AG08396 (cell line): ENCODE data around the gene CNTLN.
"Not testable (repeated sequence)": the region's sequence is repeated elsewhere in the genome, so short reads cannot be mapped to it uniquely, and the experiment has no call there.

Experiments used
- DNase-seq: peaks from one replicate; pipeline ENCODE4 v3.0.0; 2012; ENCODE audit warnings: low spot score, mixed read lengths

The CNTLN gene

DNA sequence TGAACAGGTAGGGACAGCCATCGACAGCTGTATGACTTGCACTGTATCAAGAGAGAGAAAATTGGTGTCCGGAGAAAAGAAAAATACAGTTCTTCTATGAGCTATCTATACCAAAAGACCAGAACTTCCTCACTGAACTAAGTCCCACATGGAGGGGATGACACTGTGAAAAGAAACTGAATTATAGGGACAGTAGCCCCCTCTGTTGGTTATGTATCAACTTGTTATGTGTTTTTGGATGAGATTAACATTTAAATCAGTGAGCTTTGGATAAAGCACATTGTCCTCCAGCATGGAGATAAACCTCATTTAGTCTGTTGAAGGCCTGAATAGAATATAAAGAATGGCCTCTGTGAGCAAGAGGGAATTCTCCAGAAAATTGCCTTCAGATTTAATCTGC lies 267.5 kb downstream of the CNTLN start:
- no peak for DNase-seq

- no peak for DNase-seq
These were observed 268.7 kb downstream of the CNTLN start for GRCh38 chr9:17403539-17403938.

- no peak for DNase-seq
These were observed 280.1 kb downstream of the CNTLN start for GRCh38 chr9:17414986-17415385.

- no peak for DNase-seq
These were observed 288.3 kb downstream of the CNTLN start for GRCh38 chr9:17422994-17423680.

DNA sequence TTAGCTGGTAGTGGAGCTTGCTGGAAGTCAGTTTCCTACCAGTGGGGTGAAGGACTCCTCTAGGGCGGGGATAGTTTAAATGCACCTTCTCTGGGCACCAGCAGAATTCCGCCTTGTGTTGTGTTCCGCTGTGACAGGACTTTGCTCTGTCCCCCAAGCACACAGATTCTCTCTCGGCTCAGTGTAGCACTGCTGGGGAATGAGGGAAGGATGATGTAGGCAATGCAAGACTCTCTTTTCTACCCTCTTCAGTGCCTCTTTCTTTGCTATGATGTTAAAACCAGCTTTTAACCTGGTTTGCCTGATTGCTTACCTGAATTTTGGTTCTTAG lies 288.8 kb downstream of the CNTLN start:
- no peak for DNase-seq

GRCh38 chr9:17425384-17425783 lies 290.5 kb downstream of the CNTLN start:
- no peak for DNase-seq

DNA sequence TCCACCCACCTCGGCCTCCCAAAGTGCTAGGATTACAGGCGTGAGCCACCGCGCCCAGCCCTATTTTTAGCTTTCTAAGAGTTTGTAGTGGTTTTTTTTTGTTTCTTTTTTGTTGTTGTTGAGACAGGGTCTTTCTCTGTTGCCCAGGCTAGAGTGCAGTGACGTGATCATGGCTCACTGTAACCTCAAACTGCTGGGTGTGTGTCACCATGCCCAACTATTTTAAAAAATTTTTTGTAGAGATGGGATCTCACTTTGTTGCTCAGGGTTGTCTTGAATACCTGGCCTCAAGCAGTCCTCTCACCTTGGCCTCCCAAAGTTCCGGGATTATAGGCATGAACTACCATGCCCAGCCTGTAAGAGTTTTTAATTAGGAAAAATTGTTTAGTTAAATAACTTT lies 298.7 kb downstream of the CNTLN start:
- no peak for DNase-seq

DNA sequence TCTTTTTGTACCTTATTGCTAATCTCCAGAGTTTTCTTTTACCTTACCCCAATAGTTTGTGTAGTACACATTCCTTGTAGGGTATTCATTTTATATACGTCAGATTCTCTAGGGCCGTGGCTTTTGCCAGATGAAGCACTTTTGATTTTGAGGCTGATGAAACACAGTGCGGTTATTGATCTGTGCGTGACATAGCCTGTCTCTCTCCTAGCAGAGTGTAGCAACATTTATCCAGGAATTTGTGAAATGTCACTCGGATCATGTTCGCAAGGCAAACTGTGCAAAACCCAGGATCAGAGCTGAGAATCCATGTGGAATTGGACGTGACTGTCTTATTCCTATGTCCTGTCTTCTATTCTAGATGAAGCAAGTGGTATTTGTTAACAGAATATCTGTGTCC lies 302.0 kb downstream of the CNTLN start:
- no peak for DNase-seq

- DNase-seq: no peak
These were observed 303.0 kb downstream of the CNTLN start for GRCh38 chr9:17437813-17438212.

GRCh38 chr9:17445126-17445525 lies 310.3 kb downstream of the CNTLN start:
- DNase-seq: not testable (repeated sequence)

DNA sequence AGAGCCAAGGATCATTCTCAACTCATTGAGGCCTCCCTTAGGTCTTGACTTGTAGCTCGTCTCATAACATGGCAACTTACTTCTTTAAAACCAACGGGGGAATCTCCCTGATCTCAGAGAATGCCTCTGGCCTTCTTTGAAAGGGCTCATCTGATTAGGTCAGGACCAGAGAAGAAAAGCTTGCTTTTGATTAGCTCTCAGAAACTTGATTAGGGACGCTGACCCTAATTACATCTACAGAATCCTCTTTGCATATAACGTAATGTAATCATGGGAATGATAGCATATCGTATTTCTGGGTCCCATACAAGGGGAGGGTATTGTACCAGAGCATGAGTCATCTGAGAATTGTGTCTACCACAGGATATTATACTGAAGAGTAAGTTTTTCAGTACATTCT lies 318.9 kb downstream of the CNTLN start:
- DNase-seq: no peak

DNA sequence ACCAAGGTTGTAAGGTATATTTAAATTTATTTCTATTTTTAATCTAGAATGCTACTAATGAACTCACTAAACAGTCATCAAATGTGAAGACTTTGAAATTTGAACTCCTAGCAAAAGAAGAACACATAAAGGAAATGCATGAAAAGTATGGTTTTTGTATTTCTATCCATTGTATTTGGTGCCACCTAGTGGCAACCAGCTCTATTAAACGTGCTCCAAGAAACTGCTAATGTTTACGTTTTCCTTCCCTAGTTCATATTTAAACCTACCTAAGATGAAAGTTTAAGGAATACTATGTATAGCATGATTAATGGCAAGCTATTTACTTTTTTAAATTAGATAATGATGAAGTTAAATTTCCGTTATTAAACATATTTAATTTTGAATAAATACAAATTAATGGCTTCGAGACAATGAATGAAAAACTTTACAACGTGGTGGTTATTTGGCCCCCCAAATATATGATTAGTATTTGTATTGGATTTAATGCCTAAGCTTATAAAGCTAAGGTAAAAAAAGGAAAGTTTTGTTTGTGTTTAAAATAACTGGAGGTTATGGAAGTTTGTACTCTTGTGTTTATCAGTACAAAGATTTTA lies 328.1 kb downstream of the CNTLN start:
- peak; percentile 45 for DNase-seq

DNA sequence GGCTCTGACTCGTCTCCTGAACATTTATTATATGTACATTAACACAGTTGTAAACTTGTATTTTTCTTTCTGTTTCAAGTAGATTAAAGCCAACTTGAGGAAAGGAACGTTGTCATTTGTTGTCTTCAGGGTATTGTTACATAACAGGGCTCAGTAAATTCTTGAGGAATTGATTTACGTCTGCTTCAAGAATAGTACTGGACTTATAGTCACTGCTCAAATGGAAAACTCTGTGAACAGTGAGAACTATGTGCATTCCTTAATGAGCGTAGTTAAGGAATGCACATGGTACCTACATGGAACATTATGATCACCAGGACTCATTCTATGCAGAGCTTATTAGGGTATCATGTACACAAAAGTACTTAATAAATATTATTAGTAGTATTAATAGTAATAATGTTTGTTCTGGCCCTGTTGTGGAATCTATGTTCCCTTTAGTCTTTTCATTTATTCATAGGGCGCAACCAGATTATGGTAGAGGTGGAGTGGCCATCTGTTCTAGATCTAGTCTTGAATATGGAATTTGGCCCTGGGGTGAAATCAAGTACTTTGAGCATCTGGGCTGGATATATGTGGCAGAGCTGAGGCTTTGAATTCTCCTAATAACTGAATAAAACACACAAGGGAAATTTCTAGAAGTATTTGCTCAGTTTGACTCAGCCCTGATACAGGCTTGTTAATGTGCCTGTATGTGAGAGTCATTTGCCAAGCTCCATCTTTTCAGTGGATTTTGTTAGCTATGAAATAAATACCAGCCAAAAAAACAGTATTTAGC lies 335.4 kb downstream of the CNTLN start:
- DNase-seq: no peak

DNA sequence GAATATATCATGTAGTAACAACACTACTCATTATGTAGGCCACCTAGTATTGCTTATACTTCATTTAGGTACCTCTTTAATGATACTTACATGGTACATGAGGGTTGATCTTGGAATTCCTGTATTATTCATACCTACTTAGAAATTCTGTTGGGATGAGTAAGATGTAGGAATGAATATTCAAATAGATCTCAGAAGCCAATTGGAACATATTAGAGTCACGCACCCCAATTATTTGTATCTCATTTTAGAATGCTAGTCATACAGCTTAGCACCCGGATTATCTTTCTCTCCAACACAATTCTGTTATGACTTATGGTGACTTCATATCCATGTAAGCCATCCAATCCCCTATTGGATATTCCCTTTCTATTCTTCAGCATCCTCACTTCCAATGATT lies 337.3 kb downstream of the CNTLN start:
- no peak for DNase-seq

DNA sequence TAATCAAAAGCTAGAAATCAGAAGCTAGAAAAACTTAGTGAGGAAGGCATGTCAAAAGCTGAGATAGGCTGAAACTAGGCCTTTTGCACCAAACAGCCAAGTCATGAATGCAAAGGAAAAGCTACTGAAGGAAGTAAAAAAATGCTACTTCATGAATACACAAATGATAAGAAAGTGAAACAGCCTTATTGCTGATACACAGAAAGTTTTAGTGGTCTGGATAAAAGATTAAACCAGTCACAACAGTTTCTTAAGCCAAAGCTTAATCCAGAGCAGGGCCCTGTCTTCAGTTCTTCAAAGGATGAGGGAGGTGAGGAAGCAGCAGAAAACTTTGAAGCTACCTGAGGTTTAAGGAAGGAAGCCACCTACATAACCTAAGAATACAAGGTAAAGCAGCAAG lies 341.6 kb downstream of the CNTLN start:
- DNase-seq: no peak

GRCh38 chr9:17477816-17478215 lies 343.0 kb downstream of the CNTLN start:
- DNase-seq: no peak

DNA sequence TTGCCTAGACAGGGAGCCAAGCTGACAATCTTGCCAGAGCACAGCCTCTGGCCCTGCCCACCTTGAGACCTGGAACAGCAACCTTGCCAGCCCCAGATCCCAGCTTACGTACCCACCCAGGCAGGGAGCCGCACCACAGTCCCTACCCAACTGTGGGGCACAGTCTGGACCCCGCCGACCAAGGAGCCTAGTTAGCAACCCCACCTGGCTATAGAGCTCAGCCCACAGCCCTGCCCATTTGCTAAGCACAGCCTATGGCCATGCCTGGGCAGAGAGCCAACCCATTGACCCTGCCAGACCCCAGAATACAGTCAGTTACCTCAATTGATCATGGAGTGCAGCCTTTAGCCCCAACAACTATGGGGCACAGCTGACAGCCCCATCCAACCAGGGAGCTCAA lies 346.1 kb downstream of the CNTLN start:
- no peak for DNase-seq

GRCh38 chr9:17481565-17481964 lies 346.7 kb downstream of the CNTLN start:
- DNase-seq: no peak

- DNase-seq: no peak
These were observed 350.1 kb downstream of the CNTLN start for GRCh38 chr9:17484906-17485305.

DNA sequence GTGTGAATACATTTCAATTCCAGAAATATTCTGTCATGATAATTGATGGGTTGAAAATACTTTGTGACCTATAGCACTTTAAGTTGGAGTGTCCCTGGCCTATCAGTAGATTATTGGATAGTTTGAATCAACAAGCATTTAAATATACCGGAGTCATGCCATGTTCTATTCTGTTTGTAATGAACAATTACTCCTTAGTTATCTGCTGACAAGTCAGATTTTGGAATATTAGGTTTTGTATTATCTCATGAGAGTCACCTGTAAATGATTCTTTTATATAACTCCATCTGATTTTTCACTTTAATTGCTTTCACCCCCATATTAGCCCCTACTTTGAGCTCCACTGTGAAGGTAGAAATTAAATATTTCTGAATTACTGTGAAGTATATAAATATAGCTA lies 351.6 kb downstream of the CNTLN start:
- no peak for DNase-seq

DNA sequence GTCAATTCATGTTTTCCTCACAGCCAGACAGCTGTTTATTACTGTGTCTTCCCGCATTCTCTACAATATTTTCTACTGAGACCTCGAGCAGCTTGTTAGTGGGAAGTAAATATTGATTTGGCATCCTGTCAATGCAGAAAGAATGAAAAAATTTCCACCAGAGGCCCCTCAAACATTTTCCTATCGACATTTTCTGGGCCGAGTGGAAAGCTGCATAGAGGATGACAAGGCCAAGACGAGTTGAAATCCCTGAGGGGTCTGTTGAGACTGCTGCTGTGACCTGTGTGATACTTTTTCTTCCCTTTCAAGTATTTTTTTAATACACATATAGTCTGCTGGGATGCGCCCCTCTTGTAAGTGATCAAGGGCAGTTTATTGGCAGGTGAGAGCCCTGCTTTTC lies 352.6 kb downstream of the CNTLN start:
- DNase-seq: no peak

GRCh38 chr9:17488662-17489061 lies 353.8 kb downstream of the CNTLN start:
- no peak for DNase-seq

DNA sequence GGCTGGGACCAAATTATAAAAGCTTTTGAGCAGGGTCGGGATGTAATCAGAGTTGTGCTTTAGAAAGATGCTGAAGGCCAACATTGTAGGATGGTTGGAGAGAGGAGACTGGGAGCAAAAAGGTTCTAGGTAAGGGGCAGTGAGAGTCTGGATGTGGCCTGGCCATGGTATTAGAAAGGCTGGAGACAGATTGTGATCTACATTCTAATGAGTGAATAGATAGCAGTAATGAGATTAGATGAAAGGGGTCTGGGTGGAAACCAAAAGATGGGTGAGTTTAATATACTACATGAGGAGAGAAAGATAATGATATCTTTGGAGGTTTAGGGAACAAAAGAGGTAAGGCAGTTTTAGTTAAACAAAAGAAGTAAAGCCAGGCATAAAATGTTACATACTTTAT lies 355.3 kb downstream of the CNTLN start:
- DNase-seq: no peak

GRCh38 chr9:17491780-17492179 lies 356.9 kb downstream of the CNTLN start:
- no peak for DNase-seq
